K562 (cell line): ENCODE results near the gene PRPH2. TPM values are rescaled to one million over a fixed set of nuclear protein-coding genes. Genes with fewer than 3 reads are reported as not detected.

Experiments used
- CC2D1A ChIP-seq: fragments of 450-650 bp; IDR thresholded peaks from 2 replicates; pipeline ENCODE4 v1.6.1; 2017; ENCODE audit warnings: mild to moderate bottlenecking
- CREM ChIP-seq: IDR thresholded peaks from 2 replicates; pipeline ENCODE4 v1.6.1; 2014; ENCODE audit warnings: antibody characterized with exemption, low read depth
- GTF2E2 ChIP-seq: fragments of 200-800 bp; sonication (Bioruptor generic); IDR thresholded peaks from 2 replicates; pipeline ENCODE4 v1.6.1; 2016; ENCODE audit warnings: missing genetic modification characterization, missing compliant biosample characterization
- HBP1 ChIP-seq: fragments of 450-650 bp; formaldehyde crosslinking; IDR thresholded peaks from 2 replicates; pipeline ENCODE4 v1.4.0; 2022; ENCODE audit warnings: missing genetic modification characterization
- KAT8 ChIP-seq: fragments of 450-650 bp; IDR thresholded peaks from 2 replicates; pipeline ENCODE4 v1.6.1; 2016; ENCODE audit warnings: low read depth, mild to moderate bottlenecking
- KDM1A ChIP-seq, 2 experiments: fragments of 450-650 bp; IDR thresholded peaks; 2 replicates each; pipeline ENCODE4 v1.6.1; 2016; ENCODE audit warnings: mild to moderate bottlenecking in 2 of 2
- NONO ChIP-seq, 2 experiments: fragments of 200-400 bp in 1 of 2; fragments of 450-650 bp in 1 of 2; formaldehyde crosslinking in 1 of 2; IDR thresholded peaks; 2 replicates each; pipeline ENCODE4 v1.6.1; 2017; ENCODE audit warnings: low read depth in 2 of 2, mild to moderate bottlenecking in 2 of 2, moderate library complexity in 2 of 2, low read length in 1 of 2
- PRMT5 ChIP-seq: sonication (generic); formaldehyde crosslinking; IDR thresholded peaks from 2 replicates; pipeline ENCODE4 v1.5.0; 2020; ENCODE audit warnings: missing genetic modification reagents
- PTBP1 ChIP-seq: fragments of 200-400 bp; formaldehyde crosslinking; IDR thresholded peaks from 2 replicates; pipeline ENCODE4 v1.6.1; 2017; ENCODE audit warnings: low read depth, low read length
- SMC3 ChIP-seq: conservative IDR thresholded peaks from 2 replicates; pipeline ENCODE4 v1.6.1; 2011; ENCODE audit warnings: low read depth, low read length, improper control_type of control experiment; ENCODE audit not compliant: insufficient read depth
- ZC3H8 ChIP-seq: fragments of 450-650 bp; IDR thresholded peaks from 2 replicates; pipeline ENCODE4 v1.6.1; 2017
- ZNF175 ChIP-seq: fragments of 200-800 bp; sonication (Bioruptor generic); IDR thresholded peaks from 2 replicates; pipeline ENCODE4 v1.6.1; 2016; ENCODE audit warnings: low read depth, mild to moderate bottlenecking, missing genetic modification characterization, missing compliant biosample characterization
- ZNF197 ChIP-seq: fragments of 200-800 bp; sonication (Bioruptor generic); IDR thresholded peaks from 2 replicates; pipeline ENCODE4 v1.6.1; 2016; ENCODE audit warnings: low read depth, missing genetic modification characterization, missing compliant biosample characterization
- ZNF282 ChIP-seq: sonication (generic); formaldehyde crosslinking; IDR thresholded peaks from 2 replicates; pipeline ENCODE4 v1.8.1; 2023; ENCODE audit warnings: missing genetic modification reagents
- ZNF398 ChIP-seq: fragments of 250-450 bp; sonication (Bioruptor Pico); IDR thresholded peaks from 2 replicates; pipeline ENCODE4 v1.8.0; 2021; ENCODE audit warnings: moderate library complexity, mild to moderate bottlenecking, inconsistent platforms
- polyA plus RNA-seq, 8 experiments: library from polyadenylated mRNA; depleted of rRNA in 4 of 8; stranded (reverse) in 5 of 8; unstranded in 3 of 8; fragments of >200 nt; fragmentation: Nextera tagmentation in 2 of 8; fragmentation: Illumina TruSeq in 1 of 8; extraction: Ambion mirVana in 2 of 8; extraction: Trizol in 1 of 8; gene quantifications; 2 replicates each; pipeline versions ENCODE4 v1.2.1 to v1.2.3, GENCODE V29; 2011 to 2014; ENCODE audit warnings: inconsistent platforms in 1 of 8, missing spikeins in 1 of 8
- total RNA-seq, 7 experiments: library from RNA; depleted of rRNA in 6 of 7; stranded (reverse); fragments of >200 nt in 6 of 7; fragmentation: Illumina TruSeq in 2 of 7; extraction: Trizol in 2 of 7; gene quantifications; 2 replicates each; pipeline versions ENCODE4 v1.2.1 to v1.2.3, GENCODE V29; 2011 to 2021; ENCODE audit warnings: low replicate concordance in 1 of 7
- TF ChIP-seq, protein P1 (sequence below), 2 experiments: fragments of 450-650 bp; formaldehyde crosslinking in 1 of 2; IDR thresholded peaks; 2 replicates each; pipeline versions ENCODE4 v1.4.0 to v1.6.1; 2014 to 2020; ENCODE audit warnings: mild to moderate bottlenecking in 2 of 2, borderline replicate concordance in 1 of 2, low read depth in 1 of 2

PRPH2 gene
- total and polyA plus RNA-seq, 9 of the 15 experiments (the other 6 are each of a cell fraction or from before 2014, with no cell fraction given) = 0.03 to 0.11 (median 0.03) TPM; not detected in 5

GRCh38 chr6:42746463-42747391, 24.3 kb upstream of the PRPH2 start (continued):
- TF ChIP-seq ZNF398 (no peak), ZNF175 (CRISPR knock-in tag) (no peak), PRMT5 (CRISPR knock-in tag) (no peak), GTF2E2 (tag) (no peak; the same call in 1 of the 2 replicates), KAT8 (no peak), ZNF197 (CRISPR knock-in tag) (no peak), PTBP1 (no peak), ZC3H8 (no peak), SMC3 (no peak), NONO (IDR thresholded peaks at IDR 0.05; ENCODE audit: low read depth in 2 of 2, low read length in 1 of 2) (no peak), HBP1 (CRISPR knock-in tag) (0 out of 2 replicates have a peak, but pooled peaks have one; percentile 2), ZNF282 (CRISPR knock-in tag) (peak; percentile 48; the same call in 1 of the 2 replicates), CC2D1A (0 out of 2 replicates have a peak, but pooled peaks have one; percentile 22), CREM (peak; percentile 53), KDM1A (IDR thresholded peaks at IDR 0.05) (peak in 1 of 2 experiments; percentile 53; a peak in 1 of 4 replicates)
- TF ChIP-seq, protein P1, sequence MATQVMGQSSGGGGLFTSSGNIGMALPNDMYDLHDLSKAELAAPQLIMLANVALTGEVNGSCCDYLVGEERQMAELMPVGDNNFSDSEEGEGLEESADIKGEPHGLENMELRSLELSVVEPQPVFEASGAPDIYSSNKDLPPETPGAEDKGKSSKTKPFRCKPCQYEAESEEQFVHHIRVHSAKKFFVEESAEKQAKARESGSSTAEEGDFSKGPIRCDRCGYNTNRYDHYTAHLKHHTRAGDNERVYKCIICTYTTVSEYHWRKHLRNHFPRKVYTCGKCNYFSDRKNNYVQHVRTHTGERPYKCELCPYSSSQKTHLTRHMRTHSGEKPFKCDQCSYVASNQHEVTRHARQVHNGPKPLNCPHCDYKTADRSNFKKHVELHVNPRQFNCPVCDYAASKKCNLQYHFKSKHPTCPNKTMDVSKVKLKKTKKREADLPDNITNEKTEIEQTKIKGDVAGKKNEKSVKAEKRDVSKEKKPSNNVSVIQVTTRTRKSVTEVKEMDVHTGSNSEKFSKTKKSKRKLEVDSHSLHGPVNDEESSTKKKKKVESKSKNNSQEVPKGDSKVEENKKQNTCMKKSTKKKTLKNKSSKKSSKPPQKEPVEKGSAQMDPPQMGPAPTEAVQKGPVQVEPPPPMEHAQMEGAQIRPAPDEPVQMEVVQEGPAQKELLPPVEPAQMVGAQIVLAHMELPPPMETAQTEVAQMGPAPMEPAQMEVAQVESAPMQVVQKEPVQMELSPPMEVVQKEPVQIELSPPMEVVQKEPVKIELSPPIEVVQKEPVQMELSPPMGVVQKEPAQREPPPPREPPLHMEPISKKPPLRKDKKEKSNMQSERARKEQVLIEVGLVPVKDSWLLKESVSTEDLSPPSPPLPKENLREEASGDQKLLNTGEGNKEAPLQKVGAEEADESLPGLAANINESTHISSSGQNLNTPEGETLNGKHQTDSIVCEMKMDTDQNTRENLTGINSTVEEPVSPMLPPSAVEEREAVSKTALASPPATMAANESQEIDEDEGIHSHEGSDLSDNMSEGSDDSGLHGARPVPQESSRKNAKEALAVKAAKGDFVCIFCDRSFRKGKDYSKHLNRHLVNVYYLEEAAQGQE (IDR thresholded peaks at IDR 0.05; ENCODE audit: borderline replicate concordance) = no peak
- TF ChIP-seq, protein P1 (CRISPR knock-in tag; IDR thresholded peaks at IDR 0.05; ENCODE audit: low read depth) = peak; percentile 14
